GDM1 (cell line): ENCODE data around the gene PSMB3.

Experiments used
- DNase-seq: peaks from one replicate; lab custom pipeline; 2025; lab: John Stamatoyannopoulos, UW

PSMB3 gene

DNA sequence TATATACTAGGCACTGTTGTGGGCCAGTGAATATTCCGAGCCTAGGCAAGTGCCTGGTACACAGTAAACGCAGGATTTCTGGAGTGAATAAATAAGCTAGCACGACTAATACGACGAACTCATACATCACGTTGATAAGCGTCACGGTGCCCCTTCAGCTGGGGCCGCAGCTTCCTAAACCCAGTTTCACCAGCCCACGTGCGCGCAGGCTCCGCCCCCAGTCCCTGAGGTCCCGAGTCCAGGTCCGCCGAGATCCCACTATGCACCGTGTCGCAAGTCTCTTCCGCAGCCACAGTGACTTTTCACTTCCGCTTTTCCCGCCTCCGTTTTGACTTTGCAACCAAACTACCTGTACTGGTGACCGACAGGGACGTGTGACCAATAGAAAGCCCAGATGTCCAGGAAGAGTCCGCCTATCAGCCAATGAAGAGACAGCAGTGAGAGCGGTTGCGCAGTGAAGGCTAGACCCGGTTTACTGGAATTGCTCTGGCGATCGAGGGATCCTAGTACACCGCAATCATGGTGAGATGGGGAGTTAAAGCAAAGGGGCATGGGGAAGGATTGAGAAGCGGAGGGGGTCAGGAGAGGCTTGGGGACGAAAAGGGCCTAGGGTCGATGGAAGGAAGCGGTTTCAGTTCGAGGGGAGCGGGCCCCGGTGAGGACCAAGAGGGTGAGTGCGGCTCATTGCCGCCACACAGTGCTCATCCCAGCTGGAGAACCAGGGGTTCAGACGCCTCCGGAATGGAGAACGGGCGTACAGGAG is at the start of gene PSMB3:
Gene PSMB3 (plus strand): TSS at position 434 of the 763 bp plus-strand sequence. CDS start 86 bp downstream, at position 520.
- DNase-seq = peak; percentile 99

DNA sequence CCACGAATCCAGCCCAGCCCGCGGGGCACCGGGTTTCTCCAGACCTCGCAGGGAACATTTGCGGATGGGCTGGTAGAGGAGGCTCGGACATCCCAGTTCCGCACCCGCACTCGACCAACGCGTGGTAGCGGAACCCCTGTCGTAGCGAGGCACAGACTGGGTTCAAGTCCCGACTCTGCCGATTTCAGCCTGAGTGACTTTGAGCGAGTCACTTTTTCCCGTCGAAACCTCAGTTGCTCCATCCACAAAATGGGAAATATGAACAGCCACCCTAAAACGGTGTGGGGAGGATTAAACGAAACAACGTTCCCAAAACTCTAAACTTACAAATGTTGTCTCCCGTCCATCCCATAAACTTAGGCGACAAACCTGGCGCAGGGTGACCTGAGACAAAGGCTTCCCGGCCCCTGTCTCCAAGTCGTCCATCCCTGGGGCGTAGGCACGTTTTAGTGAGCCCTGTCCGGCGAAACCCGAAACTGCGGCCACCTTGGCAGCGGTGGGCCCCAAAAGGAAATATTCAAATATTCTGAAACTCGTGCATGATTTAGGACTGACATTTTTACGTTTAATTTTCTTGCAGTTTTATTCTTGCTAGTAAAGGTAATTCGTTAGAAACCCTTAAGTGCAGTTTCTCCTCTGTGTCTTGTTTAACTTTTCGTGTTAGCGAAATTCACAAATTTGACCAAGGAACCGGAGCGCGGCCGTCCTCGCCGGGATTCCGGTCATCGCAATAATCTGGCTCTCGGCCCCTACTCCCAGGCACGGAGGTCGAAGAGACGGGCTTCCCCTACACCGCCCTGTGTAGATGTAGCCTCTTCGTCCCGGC is 49.4 kb upstream of the PSMB3 start:
- DNase-seq = no peak

DNA sequence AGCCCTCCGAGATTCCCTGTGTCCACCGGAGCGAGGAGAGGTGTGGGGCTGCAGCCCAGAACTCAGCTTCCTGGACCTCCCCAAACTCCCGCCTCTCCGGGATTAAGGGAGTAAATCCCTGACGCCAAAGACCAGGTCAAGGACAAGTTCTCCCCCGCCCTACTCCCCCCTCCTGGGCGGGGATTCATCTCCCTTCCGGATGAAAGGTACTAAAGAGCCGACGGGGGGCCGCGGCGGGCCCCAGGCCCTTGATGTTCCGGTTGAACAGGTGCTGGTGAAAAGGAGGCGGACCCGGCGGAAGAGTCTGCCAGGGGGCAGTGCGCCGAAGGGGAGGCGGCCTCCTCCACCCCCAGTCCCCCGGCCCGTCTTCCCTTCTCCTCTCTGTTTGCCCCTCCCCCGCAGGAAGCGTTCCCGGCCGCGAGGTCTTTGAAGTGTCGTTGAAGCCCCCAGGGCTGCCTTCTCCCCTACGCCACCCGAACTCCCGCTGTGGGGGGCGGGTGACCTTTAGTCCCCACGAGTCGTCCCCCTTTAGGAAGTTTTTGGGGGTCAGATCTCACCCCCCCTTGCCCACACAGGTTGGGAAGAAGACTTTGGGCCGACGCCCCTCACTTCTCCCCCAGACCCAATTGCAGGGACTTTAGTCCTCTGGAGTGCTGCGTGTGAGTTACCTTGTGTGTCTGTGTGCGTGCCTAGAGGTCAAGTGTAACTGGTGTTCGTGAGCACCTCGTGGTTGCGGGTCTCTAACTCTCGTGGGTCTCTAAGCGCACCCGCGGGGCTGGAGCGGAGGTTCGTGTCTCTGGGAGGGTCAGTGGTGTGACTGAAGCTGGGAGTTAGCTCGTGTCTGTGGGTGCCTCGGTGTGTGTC is 48.6 kb upstream of the PSMB3 start:
- peak; percentile 68 for DNase-seq

DNA sequence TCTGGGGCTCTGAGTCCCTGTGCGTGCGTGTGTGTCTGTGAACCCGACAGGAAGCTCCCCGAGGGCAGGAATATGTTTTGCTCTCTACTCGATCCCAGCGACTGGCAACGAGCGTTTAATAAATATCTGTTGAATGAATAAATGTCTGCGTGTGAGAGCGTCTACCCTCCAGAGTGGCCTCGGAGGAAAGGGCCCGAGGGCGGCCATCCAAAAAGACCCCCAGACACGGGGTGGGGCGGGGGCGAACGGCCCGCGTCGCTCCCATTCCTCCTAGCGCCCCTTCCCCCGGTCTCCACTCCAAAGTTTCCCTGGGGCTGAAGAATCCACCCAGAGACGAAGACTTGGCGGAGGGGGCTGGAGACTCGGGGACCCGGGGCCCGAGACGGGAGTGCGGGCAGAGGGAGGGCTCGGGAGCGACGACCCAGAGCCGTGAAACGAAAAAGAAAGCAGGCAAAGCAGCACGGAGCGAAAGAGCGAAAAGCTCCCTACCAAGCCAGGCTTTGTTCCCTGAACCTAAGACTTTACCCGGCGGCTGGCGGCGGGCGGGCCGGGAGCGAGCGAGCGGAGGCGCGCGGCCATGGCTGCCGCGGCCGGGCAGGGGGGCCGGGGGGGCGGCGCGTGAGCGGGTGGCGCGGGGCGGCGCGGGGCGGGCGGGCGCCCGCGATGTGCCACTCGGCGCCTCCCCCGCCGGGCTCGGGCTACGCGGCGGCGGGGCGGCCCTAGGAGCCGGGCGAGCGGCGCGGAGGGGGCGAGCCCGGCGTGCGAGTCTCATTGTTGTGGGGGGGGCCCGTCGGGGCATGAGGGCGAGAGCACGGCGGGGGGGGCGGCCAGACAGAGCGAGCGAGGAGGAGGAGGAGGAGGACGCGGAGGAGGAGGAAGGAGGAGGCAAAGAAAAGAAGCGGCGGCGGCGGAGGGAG is 47.7 kb upstream of the PSMB3 start, which contains the start of gene MLLT6:
Gene MLLT6 (plus strand): TSS at position 668 of the 917 bp plus-strand sequence. CDS start 360 bp downstream, outside the sequence.
- DNase-seq = peak; percentile 69

DNA sequence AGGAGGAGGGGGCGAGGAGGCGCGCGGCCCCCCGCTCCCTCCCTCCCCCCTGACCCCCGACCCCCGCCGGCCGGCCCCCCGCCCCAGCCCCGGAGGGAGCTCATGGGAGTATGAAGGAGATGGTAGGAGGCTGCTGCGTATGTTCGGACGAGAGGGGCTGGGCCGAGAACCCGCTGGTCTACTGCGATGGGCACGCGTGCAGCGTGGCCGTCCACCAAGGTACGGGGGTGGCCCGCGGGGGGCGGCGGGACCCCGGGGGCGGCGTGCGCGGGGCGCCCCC is 47.1 kb upstream of the PSMB3 start:
- DNase-seq = no peak

DNA sequence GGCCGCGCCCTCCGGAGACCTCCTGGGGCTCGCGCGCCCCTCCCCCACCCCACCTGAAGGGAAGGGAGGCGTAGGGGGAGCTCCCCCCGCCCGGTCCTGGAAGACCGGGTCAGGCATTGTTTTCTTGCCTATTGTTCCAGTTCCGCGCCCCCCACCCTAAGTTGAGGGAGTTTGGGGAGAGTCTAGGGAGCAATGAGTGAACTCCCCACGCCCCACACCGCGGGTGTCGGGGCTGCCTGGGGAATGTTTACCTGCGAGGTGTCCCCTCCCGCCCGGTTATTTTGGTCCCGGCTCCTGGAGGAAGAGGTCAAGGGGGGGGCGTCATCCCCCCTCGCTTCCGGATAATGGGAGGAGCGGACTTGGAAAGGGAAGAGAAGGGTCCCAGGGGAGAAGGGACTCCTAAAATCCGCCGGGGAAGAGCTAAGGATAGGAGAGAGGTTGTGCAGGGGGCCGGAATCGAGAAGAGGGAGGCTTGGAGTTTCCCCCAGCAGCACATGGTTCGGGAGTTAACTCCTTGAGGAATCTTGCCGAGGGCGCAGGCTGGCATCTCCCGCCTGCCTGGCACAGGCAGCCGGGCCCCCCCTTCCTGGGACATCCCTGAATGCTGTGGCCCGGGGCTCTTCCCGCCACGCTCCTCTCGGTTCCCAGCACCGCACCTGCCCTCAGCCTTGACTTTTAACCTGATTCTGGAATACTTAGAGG is 46.6 kb upstream of the PSMB3 start:
- no peak for DNase-seq

DNA sequence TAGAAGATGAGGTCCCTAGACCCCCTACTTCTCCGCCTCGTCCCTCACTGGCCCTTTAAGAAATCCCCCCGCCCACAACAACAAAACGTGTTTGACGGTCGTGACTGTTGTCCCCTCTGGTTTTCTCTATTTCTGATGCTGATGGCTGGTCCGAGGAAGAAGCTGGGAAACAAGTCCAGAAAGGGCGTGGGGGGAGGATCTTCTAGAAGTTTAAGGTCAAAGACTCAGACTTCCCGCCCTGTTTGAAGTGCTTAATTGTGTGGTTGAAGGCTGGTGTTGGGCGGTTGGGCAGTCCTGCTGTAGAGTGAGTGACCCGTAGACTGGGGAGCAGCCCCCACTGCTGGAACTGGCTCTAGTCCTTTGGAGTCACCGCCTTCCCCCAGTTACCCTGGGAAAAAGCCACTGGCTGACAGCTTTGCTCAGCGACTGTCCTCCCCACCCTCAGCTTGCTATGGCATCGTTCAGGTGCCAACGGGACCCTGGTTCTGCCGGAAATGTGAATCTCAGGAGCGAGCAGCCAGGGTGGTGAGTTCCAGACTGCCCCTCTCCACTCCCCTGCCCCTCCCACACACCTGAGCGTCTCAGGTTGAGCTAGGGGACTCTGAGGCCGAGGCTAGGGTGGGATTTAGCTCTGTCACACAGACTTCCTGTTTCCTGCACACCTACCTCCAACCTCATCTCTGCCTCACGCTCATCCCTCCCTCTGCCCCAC is 45.9 kb upstream of the PSMB3 start:
- no peak for DNase-seq

DNA sequence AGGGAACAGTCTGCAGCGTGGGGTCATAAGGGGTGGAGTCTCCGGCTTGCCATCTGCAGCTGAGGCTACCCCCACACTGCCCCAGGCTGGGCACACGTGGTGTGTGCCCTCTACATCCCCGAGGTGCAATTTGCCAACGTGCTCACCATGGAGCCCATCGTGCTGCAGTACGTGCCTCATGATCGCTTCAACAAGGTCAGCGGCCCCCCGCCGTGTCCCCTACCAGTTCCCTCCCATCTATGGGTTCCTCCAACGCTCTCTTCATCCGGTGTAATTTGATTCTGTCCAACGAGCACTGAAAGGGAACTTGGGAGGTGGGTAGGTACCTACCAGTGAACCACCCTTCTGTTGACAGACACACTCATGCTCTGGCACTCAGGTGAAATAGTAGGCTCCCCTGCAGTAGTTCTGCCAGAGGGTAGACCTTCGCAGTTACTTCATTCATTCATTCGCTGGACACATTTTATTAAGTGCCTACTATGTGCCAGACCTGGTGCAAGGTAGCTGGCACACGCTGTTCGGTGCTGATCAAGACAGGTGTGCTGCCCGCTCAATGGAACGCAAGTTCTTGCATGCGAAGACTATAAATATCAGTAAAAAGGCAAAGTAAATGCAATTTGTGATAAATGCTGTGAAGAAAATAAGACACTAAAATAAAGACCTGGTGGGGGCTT is 44.7 kb upstream of the PSMB3 start:
- DNase-seq = no peak

DNA sequence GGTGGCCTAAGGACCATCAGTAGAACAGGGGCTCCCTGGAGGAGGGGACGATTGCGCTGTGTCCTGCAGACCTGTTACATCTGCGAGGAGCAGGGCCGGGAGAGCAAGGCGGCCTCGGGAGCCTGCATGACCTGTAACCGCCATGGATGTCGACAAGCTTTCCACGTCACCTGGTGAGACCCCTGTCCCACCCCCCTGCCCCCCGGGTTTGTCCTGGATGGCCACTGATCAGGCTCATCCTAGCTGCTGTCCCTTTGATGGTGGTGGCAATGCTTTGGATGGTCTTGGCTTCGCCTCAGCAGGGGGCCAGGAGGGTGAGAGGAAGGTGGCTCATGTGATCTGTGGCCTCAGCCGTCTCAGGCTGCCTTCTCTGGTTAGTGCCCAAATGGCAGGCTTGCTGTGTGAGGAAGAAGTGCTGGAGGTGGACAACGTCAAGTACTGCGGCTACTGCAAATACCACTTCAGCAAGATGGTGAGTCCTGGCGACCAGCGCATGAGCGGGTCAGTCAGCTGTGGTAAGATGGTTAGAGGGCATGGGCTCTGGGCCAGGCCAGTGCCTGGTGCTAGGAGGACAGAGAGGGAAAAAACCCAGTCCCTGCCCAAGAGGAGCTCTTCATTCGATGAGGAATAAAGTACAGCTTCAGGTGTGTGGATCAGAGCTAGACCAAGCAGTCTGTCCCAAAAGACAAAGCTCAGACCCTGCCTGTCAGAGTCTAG is 43.3 kb upstream of the PSMB3 start:
- no peak for DNase-seq

DNA sequence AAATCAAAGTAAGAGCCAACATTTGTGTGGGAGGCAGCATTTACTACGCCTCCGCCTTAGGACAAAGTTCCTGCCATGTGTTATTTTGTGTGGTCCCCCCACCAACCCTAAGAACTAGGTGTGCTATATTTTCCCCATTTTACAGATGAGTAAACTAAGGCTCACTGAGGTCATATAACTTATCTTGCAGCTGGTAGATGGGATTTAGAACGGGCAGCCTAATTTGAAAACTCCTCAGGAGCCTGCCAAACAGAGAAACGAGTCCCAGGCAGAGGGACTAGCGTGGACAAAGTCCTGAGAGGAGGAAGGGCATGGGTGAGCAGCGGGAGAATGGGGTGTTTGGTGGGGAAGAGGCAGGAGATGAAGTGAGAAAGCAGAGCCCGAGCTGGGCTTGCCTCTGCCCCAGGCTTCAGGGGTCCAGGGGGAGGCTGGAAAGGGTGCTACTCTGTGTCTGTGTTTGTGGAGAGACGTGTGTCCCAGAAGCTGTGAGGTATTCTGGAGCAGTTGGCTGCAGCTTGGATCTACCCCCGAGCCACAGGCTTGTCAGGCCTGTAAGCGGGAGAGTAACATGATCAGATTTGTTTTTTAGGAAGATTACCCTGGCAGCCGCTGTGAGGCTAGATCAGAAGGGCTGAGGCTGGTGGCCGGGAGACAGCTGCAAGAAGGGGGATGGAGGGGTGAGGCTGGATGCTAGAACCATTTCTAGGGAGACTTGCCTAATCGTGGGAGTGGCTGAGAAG is 42.5 kb upstream of the PSMB3 start:
- no peak for DNase-seq

DNA sequence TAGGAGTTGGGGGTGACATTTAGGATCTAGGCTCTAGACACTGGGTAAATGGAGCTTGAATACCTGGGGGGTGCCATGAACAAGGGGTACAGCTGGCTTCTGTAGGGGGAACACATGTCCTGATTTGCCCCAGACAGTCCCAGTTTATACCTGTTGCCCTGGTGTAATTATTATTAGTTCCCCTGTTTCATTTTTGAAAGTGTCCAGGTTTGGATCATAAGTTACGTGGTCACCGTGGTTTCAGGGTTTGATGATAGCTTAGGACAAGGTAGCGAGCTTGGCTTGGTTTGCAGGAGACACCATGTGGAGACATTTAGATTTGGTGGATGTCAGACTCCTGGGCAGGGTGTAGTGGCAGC is 42.0 kb upstream of the PSMB3 start:
- no peak for DNase-seq

DNA sequence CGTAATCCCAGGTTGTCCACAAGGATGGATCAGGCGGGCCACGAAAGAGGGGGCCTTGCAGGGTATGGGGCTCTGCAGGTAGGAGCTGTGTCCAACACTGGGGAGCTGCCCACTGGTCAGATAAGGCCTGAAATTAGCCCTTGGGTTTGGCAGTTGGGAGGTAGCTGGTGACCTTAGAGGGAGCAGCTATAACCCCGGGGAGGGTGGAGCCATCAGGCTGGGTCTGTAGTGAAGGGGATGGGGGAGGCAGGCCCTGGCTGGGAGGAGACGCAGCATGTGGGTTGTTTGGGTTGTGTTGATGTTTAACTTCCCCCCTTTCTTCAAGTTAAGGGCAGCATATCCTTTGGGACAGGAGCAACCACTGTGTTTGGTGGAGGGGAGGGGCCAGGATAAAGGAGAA is 41.6 kb upstream of the PSMB3 start:
- no peak for DNase-seq

DNA sequence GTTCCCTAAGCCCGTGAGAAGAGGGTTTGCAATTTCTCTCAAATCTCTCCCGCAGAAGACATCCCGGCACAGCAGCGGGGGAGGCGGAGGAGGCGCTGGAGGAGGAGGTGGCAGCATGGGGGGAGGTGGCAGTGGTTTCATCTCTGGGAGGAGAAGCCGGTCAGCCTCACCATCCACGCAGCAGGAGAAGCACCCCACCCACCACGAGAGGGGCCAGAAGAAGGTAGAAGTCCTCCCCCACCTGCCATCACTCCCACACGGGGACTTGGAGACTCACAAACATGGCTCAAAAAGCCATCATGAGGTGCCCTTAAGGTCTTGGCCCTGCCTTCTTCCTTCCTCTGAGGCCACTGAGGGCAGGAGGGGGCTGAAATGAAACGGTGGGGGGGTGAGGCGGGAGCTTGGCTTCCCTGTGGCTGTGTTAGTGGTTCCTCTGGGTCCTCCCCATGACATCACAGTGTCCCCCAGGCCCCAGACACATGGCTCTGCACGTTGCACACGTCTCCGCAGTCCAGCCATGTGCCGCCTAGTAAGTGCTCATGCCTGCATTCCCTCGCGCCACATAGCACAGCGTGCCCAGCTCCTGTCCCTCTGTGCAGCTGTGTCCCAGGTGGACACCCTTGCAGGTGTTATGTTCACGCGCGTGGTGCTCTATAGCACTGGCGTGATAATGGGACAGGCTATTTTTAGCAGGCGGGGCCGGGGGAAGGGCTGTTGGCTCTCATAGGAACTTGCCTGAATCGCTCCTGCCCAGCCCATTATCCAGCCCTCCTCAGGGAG is 40.6 kb upstream of the PSMB3 start:
- DNase-seq = peak; percentile 62

DNA sequence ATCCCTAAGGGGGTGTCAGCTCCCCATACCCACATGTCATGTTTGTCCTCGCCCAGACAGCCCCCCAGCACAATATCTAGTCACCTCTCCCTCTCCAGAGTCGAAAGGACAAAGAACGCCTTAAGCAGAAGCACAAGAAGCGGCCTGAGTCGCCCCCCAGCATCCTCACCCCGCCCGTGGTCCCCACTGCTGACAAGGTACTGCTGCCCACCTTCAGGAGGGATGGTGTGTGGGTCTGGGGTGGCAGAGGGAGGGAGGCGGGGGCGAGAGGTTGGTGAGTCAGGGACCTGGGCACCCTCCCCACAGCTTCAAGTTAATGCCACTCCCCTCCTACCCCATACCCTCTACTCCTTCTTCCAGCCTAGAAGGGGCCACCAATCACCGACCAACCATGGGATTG is 39.9 kb upstream of the PSMB3 start:
- no peak for DNase-seq

DNA sequence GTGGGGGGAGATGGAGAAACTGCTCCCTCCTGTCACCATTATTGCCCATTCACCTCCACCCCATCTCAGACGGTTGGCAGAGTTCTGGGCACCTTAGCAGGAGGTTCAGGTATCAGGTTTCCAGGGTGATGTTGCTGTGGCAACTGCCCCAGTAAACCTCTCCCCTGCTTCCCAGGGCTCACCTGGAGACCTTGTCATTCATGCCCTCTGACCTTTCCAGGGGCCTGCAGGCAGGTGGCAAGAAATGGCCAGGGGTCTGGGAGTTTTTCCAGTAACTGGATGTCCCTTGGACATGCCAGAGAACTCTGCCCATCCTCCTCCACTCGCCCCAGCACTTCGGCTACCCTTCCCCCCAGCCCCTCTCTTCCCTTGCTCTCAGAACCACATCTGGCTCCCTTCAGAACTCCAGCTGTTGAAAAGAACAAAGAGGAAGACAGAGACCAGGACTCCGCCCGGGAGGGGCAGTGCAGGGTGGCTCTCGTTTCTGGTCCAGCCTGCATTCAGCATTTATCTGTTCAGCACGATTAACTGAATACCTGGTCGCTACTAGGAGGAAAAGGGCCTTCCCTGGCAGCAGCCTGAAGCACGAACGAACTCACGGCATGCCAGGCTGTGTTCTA is 39.0 kb upstream of the PSMB3 start:
- no peak for DNase-seq

DNA sequence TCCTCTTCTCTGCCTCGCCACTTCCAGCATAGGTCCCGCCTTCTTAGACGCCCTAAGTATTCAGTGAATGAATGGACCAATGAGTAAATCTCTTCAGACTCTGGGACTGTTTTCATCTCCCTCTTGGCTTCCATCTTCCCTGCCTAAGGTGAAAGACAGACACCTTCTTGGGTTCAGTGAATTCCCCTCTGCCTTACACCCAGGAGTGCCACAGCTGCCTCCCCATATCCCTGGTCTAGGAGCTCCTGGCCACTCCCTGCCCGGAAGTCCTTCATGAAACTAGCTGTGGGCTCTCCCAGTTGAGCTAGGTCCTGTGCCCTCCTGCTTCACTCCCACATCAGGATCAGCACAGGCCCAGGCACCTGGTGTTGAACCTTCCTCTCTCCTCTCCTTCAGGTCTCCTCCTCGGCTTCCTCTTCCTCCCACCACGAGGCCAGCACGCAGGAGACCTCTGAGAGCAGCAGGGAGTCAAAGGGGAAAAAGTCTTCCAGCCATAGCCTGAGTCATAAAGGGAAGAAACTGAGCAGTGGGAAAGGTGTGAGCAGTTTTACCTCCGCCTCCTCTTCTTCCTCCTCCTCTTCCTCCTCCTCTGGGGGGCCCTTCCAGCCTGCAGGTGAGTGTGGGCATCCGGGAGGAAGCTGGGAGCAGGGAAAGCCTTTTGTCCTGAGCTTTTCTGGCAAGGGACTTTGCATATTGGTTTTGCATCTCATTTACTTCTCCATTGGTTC is 37.2 kb upstream of the PSMB3 start:
- no peak for DNase-seq
